Ascending aorta (tissue), 2 donors: Measurements from ENCODE around the gene SPESP1. TPM values are rescaled to one million over a fixed set of nuclear protein-coding genes. Genes with fewer than 3 reads are reported as not detected.

Experiments
- DNase-seq, 2 donors: peaks; one replicate each; pipeline ENCODE4 v3.0.0-alpha.2; 2019; ENCODE audit warnings: low spot score in 2 of 2
- H3K27ac ChIP-seq, 2 donors: fragments of 200-600 bp; sonication (generic); one replicate each; pipeline ENCODE4 v1.5.1; 2016 to 2017; ENCODE audit warnings: mild to moderate bottlenecking in 1 of 2
- H3K27me3 ChIP-seq: fragments of 200-600 bp; sonication (generic); one replicate; pipeline ENCODE4 v1.5.1; 2017
- H3K36me3 ChIP-seq, 2 donors: fragments of 200-600 bp; sonication (generic); one replicate each; pipeline ENCODE4 v1.5.1; 2016
- H3K4me1 ChIP-seq, 2 donors: fragments of 200-600 bp; sonication (generic); one replicate each; pipeline ENCODE4 v1.5.1; 2016 to 2017; ENCODE audit warnings: mild to moderate bottlenecking in 1 of 2
- H3K4me3 ChIP-seq, 2 donors: fragments of 200-600 bp; sonication (generic); one replicate each; pipeline ENCODE4 v1.5.1; 2016 to 2017; ENCODE audit warnings: mild to moderate bottlenecking in 1 of 2
- H3K9me3 ChIP-seq, 2 donors: fragments of 200-600 bp; sonication (generic); one replicate each; pipeline ENCODE4 v1.5.1; 2016
- intact Hi-C: fragments of 100-400 bp; cut with DNase I; formaldehyde crosslinking; loops from one replicate; pipeline ENCODE4 v1.15.1; 2023
- total RNA-seq: library from RNA; depleted of rRNA; stranded (reverse); fragments of >200 nt; gene quantifications from one replicate; pipeline ENCODE4 v1.1.0, GENCODE V29; 2016
- TF ChIP-seq, protein P1 (sequence below), 3 experiments: fragments of 200-600 bp in 2 of 3; fragments of 450-650 bp in 1 of 3; sonication (generic) in 2 of 3; IDR thresholded peaks; one replicate each; pipeline ENCODE4 v1.5.1; 2016 to 2019; ENCODE audit warnings: antibody characterized with exemption in 3 of 3, mild to moderate bottlenecking in 1 of 3, moderate library complexity in 1 of 3

SPESP1 gene
- 6.1 TPM for total RNA-seq

DNA sequence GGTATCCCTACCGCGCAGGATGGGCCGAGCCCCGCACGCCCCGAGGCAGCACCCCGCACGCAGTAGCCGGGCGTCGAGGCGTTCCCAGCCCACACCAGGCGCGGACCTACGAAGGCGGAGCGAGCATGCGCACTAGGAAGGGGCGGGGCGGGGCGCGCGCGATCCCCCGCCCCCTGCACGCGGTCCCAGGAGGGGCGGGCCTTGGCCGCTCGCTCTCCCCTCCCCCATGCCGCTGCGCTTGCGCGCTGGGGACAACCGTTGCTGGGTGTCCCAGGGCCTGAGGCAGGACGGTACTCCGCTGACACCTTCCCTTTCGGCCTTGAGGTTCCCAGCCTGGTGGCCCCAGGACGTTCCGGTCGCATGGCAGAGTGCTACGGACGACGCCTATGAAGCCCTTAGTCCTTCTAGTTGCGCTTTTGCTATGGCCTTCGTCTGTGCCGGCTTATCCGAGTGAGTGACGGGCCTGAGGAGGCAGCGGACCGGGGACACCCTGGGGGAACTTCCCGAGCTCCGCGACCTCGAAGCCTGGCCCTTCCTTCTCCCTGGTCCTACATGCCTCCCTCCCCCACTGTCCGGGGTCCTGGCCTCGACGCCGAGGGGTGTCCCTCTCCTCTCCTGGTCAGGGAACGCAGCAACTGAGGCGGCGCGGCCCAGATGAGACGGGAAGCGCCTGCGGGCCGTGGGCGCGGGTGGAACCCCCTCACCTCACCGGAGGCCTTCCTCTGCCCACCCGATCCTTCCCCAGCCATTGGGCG is at the start of gene SPESP1:
Gene SPESP1 (plus strand): TSS at position 258 of the 755 bp plus-strand sequence. CDS start 129 bp downstream, at position 387.
- Histone ChIP-seq H3K9me3 (no peaks in the 10 kb centered on the region), H3K4me1 (no peaks in the 10 kb centered on the region), H3K27ac (no peak within 1 kb of the TSS), H3K4me3 (peak within 1 kb of the TSS; percentile 27 to 60), H3K27me3 (no peaks in the 10 kb centered on the region), H3K36me3 (no peaks in the 10 kb centered on the region)
- intact Hi-C loops: no loop called here
- DNase-seq: peak in 1 of 2 donors; percentile 74
- TF ChIP-seq, protein P1, sequence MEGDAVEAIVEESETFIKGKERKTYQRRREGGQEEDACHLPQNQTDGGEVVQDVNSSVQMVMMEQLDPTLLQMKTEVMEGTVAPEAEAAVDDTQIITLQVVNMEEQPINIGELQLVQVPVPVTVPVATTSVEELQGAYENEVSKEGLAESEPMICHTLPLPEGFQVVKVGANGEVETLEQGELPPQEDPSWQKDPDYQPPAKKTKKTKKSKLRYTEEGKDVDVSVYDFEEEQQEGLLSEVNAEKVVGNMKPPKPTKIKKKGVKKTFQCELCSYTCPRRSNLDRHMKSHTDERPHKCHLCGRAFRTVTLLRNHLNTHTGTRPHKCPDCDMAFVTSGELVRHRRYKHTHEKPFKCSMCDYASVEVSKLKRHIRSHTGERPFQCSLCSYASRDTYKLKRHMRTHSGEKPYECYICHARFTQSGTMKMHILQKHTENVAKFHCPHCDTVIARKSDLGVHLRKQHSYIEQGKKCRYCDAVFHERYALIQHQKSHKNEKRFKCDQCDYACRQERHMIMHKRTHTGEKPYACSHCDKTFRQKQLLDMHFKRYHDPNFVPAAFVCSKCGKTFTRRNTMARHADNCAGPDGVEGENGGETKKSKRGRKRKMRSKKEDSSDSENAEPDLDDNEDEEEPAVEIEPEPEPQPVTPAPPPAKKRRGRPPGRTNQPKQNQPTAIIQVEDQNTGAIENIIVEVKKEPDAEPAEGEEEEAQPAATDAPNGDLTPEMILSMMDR (IDR thresholded peaks at IDR 0.05): no peak

DNA sequence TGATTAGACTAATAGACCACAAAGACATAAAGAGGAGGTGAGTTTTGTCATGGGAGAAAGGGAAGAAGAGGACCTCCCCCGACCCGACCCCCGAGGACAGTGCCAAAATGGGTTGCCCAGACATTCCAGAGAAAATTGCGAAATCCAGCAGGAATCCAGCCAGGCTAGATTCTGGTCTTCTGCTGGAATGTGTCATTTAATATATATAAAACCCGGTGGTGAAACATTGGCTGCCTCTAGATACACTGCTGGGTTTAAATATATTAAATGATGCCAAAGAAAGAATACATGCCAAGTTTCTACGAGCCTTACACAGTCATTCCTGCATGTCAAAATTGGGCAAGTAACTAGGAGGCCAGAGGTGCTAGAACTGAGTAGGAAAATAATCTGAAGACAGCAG is 45.3 kb upstream of the SPESP1 start:
- Histone ChIP-seq H3K9me3 (no peaks in the 10 kb centered on the region), H3K36me3 (no peaks in the 10 kb centered on the region), H3K27ac (no peak overlapping the region), H3K4me1 (peaks cover 0 to 12% of the 10 kb centered on the region in 2 donors), H3K4me3 (no peak overlapping the region), H3K27me3 (no peaks in the 10 kb centered on the region)
- intact Hi-C loops: no loop called here
- DNase-seq: no peak
- TF ChIP-seq, protein P1 (IDR thresholded peaks at IDR 0.05): no peak

DNA sequence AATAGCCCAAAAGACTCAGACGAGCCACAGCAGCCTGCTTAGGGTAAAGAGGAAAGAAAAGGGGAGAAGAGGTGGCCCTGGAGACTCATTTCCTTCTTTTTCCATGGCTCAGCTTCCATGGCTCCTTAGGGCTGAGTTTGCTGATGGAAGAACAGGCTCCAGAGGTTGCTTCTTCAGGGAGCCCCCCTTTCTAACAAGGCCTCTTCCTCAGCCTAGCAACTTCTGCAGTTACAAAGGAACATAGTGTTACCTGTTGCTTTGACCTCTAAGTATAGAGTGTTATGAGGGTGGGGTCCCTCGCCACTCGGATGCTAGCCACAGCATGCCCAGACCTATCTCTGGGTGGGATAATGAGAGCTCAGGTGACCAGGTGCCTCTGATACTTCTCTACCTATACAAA is 43.2 kb upstream of the SPESP1 start:
- intact Hi-C loops: no loop called here
- no peaks in the 10 kb centered on the region for H3K9me3 ChIP-seq
- no peak overlapping the region for H3K27ac ChIP-seq
- TF ChIP-seq, protein P1 (IDR thresholded peaks at IDR 0.05): no peak
- H3K27me3 ChIP-seq: no peaks in the 10 kb centered on the region
- H3K4me1 ChIP-seq: peaks cover 0 to 12% of the 10 kb centered on the region in 2 donors
- DNase-seq: no peak
- H3K36me3 ChIP-seq: no peaks in the 10 kb centered on the region
- no peak overlapping the region for H3K4me3 ChIP-seq

DNA sequence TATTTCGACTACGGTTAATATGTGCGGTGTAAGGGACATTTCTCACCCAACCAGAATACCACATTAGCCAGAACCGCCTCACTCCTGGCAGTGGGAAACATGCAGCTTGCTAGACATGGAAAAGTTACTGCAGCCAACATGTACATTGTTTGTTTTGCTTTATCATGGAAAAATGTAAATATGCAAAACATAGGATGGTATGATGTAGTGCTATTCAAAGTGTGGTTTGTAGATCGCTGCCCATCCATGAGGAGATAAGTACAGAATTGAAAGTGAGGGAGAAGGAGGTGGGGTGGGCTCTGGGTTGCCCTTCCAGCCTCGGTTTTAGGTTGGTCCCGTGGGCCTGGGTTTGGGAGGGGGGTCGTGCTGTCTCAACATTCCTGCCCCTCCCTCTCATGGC is 42.5 kb upstream of the SPESP1 start:
- Histone ChIP-seq H3K4me1 (peaks cover 0 to 12% of the 10 kb centered on the region in 2 donors), H3K9me3 (no peaks in the 10 kb centered on the region), H3K27ac (no peak overlapping the region), H3K27me3 (no peaks in the 10 kb centered on the region), H3K36me3 (no peaks in the 10 kb centered on the region), H3K4me3 (no peak overlapping the region)
- TF ChIP-seq, protein P1 (IDR thresholded peaks at IDR 0.05): no peak
- intact Hi-C loops: no loop called here
- no peak for DNase-seq

DNA sequence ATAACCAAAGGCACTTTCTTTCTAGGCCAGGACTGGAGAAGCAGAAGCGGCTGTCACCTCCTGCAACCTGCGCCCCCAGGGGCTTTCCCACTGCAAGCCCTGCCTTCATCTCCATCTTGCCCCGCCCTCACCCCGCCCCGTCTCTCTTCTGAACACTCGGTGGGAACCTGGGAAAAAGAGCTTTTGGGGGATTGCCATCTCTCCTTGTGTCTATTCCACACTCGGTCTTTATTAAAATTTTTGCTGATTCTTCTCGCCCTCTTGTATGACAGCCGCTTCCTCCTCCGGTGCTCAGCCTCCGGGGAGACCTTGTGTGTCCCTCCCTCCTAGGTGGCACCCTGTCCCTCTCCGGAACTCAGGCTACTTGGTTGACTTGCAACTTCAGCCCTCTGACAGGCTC is 41.9 kb upstream of the SPESP1 start:
- no peak overlapping the region for H3K4me3 ChIP-seq
- no peaks in the 10 kb centered on the region for H3K9me3 ChIP-seq
- intact Hi-C loops: no loop called here
- DNase-seq: no peak
- H3K36me3 ChIP-seq: no peaks in the 10 kb centered on the region
- no peaks in the 10 kb centered on the region for H3K27me3 ChIP-seq
- peaks cover 0 to 12% of the 10 kb centered on the region in 2 donors for H3K4me1 ChIP-seq
- no peak overlapping the region for H3K27ac ChIP-seq
- TF ChIP-seq, protein P1 (IDR thresholded peaks at IDR 0.05): no peak
